K562 treated with DMSO at 1 percent for 48 hours (cell line): ENCODE measurements around the gene COA4. TPM values are rescaled to one million over a fixed set of nuclear protein-coding genes. Genes with fewer than 3 reads are reported as not detected.

Experiments
- total RNA-seq: library from RNA; unstranded; fragments of 300-600 nt; gene quantifications from 2 replicates; pipeline ENCODE4 v1.2.3, GENCODE V29; 2022; ENCODE audit warnings: low replicate concordance; ENCODE audit errors: extremely low read depth

The COA4 gene
- total RNA-seq: not detected in 2 replicates

GRCh38 chr11:73876424-73877310 is at the start of gene COA4, which contains the start of gene PAAF1:
COA4 (minus strand) TSS chr11:73876846; CDS start chr11:73873378, 3,468 bp downstream.
PAAF1 (plus strand) TSS chr11:73876999; CDS start chr11:73877022, 23 bp downstream.

Other genes starting within 250 kb of the COA4 start
- gene PLEKHB1, start 230.3 kb downstream of the COA4 start, total RNA-seq: not detected in 2 replicates
- gene RAB6A, start 115.8 kb downstream of the COA4 start, total RNA-seq: not detected in 2 replicates
- gene MRPL48, start 89.0 kb downstream of the COA4 start, total RNA-seq: not detected in 2 replicates
- gene PAAF1, start 153 bp upstream of the COA4 start, total RNA-seq: not detected in 2 replicates
- not detected in 2 replicates for gene DNAJB13, start 74.2 kb upstream of the COA4 start, total RNA-seq
- gene UCP2, start 106.0 kb upstream of the COA4 start, total RNA-seq: not detected in 2 replicates
- not detected in 2 replicates for gene UCP3, start 132.2 kb upstream of the COA4 start, total RNA-seq